ENCODE results near the gene SHISAL1.

The SHISAL1 gene

DNA sequence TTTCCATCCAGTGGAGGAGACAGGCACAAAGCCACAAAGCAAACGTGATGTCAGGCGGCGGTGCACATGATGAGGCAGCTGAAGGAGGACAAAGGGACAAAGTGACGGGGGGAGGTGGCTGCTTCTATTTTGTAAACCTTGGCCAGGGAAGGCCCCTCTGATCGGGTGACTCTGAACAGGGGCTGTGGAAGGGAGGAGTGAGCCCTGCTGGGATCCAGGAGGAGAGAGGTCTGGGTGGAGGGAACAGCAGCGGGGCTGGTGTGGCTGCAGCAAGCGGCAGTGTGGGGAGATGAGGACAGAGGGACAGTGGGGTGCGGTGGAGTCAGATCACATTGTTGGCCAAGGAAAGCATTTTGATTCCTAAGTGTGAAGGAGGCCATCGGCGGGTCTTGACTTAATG is 36.7 kb downstream of the SHISAL1 start:
- DNase-seq = no peak

DNA sequence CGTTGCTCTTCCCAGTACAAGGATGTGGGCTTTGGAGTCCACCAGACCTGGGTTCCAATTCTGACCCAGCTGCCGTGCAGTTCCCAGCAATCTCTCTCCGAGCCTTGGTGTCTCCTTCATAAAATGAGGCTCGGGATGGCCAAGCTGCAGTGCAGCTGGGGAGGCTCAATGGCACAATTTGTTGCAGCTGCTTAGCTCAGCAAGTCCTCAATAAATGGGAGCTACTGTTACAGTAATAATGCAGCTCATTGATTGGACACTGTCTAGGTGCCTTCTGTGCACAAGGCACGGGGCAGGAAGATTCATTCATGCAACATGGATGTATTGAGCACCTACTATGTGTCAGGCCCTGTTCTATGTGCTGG is 37.1 kb downstream of the SHISAL1 start:
- no peak for DNase-seq

DNA sequence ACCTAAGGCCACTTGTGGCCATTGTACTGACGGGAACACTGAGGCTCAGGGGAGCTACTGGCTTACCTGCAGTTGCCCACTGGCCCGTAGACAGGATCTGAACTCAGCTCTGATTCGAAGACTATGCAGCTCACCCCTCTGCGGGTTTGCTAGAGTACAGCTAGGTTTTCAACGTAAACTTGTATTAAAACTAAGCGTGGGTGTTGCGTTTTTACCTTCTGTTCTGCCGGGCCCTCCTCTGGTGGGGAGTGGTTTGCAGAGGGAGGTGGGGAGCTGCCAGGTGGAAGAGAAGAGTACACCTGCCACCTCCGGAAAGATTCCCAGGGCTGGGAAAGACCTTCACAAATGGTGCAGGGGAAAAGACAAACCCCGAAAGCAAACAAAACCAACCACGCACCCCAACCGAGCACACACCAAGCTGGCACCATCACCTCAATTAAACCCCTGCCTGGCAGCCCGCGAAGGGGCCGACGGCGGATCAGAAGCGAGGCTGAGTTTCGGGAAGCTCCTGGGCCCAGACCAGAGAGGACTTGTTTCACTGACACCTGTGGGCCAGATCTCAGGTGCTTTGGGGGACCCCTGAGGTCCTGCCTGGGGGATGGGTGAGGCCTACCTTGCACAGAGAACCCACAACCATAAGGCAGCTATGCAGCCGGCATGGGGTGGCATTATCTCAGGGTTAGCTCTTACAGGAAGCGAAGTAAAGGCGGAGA is 37.7 kb downstream of the SHISAL1 start:
- DNase-seq = no peak

DNA sequence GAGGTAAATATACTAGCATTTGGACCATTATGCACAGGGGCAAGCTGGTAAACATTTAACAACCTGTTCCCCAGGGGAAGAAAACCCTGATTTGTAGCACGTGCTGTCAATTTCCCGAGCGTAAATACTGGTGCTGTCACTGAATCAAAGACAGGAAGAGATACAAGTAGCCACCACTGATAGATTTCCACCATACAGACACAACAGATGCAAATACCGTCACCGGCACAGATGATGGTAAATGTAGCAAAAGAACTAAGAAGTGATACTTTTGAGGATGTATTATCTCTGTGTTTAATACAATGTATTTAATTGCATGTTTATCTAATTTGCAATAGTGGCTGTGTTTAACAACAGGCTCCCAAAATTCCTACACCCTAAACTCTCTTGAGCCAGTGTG is 39.6 kb downstream of the SHISAL1 start:
- DNase-seq = no peak

DNA sequence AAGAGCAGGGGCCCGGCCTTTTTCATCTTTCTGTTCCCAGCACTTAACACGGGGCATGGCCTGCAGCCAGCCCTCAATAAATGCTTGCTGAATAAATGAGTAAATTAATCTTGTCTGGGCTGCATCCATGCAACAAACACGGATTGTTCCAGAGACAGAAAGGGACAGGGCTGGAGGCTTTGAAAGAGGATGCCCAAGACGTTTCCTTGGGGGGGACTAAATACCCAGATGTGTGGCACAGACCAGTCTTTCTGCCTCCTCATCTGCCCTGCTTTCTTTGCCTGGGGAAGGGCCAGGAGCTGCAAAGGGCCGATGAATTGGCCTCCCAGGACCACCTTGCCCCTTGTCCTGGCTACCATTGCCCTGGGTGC is 40.4 kb downstream of the SHISAL1 start:
- no peak for DNase-seq

DNA sequence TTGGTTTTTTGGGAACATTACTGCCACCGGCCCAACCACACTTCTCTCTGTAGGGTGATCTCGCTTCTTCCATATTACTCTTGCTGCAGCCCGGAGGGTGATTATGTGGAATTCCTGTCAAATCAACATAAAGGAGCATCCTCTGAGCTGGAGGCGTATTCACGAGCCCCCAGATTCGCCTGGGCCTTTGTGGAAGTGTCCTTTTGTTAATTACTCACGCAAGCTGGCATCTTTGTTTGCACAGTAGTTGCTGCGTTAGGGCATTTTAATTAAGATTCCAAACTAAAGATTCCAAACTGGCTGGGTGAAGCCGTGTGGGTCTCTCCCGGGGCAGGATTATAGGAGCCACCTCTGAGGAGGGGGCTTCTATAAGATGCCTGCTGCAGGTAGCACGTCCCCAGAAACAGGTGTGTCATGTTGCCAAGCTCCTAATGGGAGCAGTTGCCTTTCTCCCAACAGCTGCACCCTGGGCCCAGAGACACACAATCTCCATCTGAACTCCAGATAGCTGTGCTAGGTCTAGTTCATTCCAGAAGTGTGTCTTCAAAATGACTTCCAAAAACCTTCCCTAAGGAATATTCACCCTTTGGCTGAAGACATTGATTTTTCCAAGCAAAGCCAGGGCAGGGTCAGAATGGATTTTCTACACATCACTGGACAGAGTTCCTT is 40.9 kb downstream of the SHISAL1 start:
- no peak for DNase-seq

DNA sequence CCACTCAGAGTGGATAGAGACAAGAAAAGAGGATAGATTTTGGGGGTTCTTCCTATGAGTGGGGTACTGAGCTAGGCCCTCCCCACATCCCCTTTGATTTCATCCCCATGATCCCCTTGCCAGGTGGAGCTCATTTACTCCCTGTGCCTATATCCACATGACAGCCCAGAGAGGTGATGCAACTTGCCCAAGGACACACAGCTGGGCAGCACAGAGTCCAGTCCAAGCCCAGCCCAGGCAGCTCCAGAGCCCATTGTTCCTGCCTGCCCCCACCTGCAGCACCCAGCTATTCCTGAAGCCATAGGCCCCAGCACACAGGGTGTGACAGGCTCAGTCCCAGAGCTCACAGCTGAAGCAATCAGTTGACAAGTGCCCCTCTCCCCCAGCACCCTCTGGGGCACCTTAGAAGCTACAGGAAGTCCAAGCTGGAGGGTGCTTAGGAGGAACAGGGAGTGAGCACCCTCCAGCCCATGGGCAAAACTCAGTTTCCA is 41.7 kb downstream of the SHISAL1 start:
- DNase-seq = no peak

DNA sequence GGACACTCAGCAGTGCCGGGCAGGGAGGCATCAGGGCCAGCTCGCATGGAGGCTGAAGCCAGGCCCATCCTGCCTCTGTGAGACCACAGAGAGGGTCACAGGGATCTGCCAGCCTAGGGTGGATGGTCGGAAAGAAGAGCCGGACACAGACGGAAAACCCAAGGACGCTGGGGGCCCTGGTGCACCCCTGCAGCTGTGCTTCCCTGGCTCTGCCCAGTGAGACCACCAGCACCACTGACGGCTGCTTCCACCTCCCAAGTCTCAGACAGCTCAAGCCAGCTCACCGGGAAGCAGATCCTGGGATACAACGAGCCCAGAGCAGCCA is 42.2 kb downstream of the SHISAL1 start:
- no peak for DNase-seq

DNA sequence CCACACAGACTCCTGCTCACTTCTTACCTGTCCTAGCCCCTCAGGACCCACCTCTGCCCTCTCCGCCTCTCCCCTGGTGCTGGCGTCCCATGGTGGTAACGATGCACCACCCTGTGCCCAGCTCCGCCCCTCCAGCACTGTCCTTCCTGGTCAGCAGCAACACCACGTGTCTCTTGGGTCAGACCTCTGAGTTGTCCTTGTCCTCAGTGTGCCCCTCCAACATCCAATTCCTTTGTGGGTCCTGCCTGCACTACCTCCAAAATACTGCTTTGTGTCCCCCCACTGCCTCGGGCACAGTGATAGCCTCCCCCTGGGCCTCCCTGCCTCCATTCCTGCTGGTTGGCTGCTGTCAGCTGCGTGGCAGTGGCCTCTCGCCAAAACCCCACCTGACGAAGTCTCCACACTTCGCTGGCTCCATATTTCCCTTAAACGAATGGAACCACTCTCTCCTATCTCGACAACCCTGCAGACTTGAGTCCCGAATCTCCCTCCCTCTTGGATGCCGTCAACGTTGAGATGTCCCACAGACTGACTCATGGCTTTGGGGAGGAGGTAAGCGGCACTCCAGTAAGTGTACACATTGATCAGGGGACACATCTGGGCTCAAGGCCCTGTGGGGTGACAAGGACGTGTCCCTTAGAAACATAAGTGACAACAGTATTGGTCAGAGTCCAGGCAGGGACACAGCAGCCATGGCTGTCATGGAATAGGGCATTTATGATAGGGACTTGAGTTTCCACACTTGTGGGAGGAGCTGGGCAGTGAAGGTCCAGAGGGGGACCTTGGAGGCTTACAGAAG is 42.8 kb downstream of the SHISAL1 start:
- no peak for DNase-seq

DNA sequence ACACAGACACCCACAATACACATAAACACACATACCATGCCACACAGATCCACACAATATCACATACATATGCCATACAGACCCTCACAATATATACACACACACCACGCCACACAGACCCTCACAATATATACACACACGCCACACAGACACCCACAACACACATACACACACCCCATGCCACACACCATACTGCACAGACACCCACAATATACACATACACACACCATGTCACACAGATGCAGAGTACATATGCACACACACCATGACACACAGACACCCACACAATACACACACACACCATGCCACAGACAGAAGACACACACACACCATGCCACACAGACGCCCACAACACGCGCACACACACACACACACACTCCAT is 43.6 kb downstream of the SHISAL1 start:
- no peak for DNase-seq

DNA sequence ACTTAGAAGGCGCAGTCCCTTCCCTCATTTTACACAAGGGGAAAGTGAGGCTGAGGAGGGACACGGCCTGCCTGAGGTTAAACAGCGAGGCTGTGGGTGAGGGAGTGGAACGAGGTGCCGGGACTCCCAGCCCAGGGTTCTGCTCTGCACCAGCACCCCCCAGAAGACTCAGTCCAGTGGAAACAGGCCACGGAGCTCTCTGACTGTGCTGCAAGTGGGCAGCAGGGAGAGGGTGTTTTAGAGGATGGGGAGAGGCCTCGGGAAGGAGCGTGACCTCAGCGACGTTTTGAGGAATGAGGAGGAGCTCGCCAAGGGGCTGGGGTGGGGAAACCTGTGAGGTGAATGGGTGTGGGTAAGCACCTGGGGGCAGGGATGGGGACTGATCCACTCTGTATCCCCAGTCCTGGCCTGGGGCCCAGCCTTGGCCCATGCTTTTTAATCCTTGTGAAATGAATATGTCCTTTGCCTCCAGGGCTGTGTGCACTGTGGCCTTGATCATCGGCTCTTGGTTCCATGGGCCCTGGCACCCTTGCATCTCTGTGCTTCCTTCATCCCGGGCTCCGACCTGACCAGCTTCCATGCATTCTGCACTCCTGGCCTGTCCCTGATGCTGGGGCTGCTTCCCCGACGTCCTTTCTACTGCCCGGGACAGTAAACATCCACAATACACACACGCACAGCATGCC is 44.2 kb downstream of the SHISAL1 start:
- DNase-seq = no peak

DNA sequence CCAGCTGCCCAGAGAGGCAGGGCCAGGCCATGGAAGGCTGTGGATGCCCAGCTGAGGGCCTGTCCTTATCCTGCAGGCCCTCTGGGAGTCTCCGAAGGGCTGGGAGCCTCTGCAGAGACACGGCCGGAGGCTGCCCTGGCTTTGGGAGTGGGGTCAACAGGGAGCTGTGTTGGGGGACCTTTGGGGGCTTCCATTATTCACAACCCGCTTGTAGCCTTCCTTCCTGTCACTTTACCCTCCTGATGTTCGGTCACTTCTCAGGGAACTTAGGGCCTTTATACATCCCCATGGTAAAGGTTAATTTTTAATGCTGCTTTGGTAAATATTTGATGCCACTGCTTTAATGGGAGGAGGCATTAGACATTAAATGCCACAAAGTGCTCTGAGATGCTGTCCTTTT is 44.9 kb downstream of the SHISAL1 start:
- no peak for DNase-seq

DNA sequence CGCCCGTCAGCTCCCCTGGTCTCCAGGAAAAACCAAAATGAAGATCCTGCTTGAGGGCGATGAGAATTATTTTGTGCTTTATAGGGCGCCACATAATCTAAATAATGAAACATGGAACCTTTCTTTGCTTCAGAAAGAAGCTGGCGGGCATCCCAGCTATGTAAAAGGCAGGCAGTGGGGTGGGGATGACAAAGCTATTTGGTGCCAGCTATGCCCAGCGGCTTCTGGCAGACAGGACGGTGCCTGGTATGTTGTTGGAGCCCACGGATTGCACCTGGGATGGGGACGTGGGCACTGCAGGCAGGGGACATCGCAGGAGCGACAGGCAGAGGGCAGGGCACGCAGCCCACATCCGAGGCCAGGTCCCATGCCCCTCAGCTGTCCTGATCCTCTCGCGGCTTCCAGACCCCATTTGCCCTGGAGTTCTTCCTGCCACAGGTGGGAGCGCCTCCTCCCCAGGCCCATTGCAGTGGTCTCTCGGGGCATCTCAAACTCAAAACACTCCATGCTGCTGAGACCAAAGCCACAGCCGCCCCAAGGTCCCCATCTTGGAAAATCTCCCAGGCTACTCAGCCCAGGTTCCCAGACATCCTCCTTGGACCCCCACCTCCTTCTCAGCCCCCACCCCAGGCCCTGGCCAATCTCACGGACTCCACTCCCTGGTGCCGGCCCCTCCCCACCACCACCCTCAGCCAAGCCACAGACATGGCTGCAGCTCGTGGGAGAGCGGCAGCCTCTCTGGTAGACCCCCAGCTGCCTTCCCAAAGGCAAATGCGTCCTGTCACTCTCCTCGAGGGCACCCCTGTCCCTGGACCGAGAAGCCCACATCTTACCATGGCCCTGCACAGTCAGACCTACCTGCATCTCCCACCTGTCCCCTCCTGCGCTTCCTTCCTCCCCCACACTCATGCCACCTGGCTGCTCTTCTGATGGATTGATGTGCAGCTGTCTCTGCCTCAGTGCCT is 45.7 kb downstream of the SHISAL1 start:
- no peak for DNase-seq

DNA sequence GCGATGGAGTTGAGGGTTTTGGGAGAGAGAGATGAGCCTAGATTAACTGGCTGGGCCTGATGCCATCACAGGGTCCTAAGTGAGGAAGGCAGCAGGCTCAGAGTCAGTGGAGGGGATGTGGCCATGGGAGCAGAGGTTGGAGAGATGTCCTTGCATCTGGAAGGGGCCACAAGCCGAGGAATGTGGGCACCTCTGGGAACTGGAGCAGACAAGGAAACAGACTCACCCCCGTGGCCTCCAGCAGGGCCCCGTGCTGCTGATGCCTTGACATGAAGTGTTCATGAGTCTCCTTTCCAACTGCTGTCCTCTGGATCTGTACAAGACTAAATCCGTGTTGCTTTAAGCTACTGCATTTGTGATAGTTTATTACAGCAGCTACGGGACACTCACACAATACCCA is 49.2 kb downstream of the SHISAL1 start:
- DNase-seq = no peak

DNA sequence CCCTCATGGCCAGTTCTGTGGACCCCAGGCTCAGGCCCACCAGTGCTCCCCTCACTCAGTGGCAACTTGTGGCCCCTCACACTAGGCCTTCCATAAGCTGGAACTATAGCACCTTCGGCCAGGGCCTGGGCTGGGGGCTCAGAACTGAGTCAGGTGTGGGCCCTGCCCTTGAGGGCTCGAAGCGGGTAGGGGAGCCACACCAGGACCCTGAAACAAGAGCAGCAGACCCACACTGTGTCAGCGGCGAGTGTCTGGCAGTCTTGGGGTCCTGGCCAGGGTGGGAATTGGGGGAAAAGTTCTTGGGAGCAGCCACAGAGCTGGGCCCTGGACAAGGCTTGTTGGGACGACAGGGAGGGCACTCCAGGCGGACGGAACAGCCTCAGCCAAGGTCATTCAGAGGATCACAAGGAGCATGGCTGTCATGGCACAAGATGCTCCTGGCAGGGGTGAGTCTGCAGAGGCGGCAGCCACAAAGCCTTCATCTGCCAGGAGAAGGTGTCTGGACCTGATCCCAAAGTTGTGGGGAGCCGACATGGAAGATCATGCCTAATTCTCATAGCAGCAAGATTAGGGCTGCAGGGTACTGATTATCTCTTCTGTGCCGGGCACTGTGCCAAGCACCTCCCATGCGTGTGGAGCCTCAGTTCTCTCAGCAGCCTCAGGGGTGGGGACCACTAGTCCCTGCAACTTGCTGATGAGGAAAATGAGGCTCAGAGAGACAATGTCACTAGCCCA is 50.7 kb downstream of the SHISAL1 start:
- DNase-seq = no peak

DNA sequence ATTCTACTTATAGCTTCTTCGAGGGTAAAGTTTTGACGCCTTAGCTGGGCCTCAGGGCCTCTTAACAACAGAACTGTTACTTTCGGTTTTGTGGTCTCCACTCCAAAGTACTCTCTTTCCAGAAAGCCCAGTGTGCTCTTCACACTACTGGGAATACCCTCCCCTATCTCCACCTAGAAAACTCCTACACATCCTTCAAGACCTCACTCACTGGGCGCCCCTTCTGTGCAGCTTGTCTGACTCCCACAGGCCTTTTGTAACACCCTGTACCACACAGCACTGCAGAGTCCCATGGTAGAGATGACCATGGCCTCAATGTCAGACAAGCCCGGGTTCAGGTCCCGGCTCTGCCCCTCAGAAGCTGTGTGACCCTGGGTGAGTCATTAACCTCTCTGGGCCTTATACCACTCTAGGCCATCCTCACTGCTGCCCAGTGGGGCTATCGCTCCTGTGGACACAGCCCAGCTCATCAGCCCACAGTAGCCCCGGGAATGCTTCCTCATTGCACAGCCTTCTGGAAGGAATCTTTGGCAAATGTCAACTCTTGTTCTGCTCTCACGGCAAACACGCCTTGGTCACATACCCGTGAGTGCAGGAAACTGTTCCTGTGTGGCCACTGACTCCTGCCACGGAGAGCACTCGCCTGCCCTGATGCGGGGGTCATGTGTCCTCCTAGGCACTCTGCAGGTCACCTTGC is 51.4 kb downstream of the SHISAL1 start:
- no peak for DNase-seq

DNA sequence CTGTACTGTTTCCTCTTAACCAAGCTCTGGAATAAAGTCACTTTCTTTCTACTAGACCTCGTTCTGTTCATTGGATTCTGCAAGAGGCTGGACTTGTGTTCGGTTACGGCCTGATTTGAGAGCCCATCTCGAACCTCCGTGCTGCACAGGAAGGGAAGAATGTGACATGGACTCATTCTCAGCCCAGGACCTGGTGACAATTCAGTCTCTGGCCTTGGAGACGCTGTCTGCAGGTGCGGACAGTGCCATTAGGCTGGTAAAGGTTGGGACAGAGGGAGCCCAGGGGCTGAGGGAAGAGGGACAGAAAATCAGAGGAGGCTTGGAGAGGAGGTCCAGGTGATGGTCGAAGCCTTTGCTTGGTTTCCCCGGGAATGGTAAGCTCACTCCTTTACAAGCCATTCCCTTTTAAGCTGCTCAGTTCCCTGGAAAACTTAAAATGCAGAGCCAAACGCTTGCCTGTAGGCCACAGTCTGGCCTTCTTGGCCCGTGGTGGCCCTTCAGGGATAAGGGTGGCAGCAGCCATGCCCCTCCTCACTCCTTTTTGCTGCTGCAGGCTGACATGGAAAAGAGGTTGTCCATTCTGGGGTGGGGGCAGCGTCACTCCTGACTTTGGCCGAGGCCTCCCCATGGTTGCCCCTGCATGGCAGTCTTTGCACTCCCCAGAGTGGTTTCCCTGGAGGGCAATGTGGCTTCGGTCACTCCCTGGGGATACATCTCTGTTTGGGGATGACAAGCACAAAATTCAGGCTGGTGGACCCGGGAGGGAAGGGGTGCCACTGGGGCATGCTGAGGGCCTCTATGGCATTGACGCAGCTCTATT is 52.3 kb downstream of the SHISAL1 start:
- DNase-seq = no peak

DNA sequence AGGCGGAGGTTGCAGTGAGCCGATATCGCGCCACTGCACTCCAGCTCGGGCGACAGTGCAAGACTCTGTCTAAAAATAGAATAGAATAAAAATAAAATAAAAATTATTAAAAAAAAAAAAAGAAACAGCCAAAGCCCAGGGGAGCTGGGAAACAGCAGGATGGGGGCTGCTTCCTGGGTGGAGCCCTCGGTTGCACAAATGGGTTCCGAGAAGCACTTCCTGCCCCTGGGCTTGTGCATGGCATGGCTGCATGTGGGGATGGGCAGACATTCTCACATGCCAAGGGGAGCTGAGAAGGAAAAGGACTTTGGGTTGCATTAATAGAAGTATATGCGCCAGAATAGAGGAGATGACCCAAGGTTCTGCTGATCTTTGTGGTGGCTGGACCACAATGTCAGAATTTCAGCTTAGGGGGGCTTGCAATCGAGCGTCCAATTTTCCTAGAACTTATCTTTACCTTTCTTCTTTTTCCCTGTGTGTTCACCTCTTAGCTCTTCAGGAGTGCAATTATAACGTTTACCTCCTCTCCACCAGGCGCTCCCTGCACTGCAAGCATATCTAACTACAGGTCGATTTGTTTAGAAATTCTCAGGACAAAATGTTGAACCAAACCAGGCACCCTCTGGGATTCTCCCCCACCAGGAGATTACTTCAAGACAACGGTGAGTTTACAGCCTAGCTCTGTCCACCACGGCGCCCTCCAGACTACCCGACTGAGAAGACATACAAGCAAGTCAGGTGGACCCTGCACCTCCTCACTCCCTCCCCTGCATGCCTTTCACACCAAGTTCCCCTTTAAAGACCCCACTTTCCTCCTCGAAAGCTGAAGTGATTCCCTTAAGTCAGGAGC is 53.2 kb downstream of the SHISAL1 start:
- no peak for DNase-seq
